CD4-positive, alpha-beta T cell (primary cell): ENCODE data around the gene PGM2L1. TPM values are rescaled to one million over a fixed set of nuclear protein-coding genes. Genes with fewer than 3 reads are reported as not detected.
A peak's percentile ranks its signal among the peaks of the same experiment; 100 is the strongest.
"Not testable (repeated sequence)": the region's sequence is repeated elsewhere in the genome, so short reads cannot be mapped to it uniquely, and the experiment has no call there.

Experiments used
- ATAC-seq: fragments of 200-7000 bp; cut with Tn5 transposase; one replicate; pipeline ENCODE4 v1.10.0; 2022; ENCODE audit warnings: mild to moderate bottlenecking; ENCODE audit not compliant: poor library complexity
- CTCF ChIA-PET: fragments of 350-600 bp; sonication (Branson Sonifier 250); formaldehyde crosslinking; loops from one replicate; lab custom pipeline; 2021; ENCODE audit warnings: antibody characterized with exemption, inconsistent platforms; lab: Charles Lee
- POLR2A ChIA-PET: fragments of 350-600 bp; sonication (Branson Sonifier 250); formaldehyde crosslinking; loops from one replicate; lab custom pipeline; 2021; ENCODE audit warnings: antibody characterized with exemption, inconsistent platforms; lab: Charles Lee
- DNase-seq, 14 experiments: peaks; one replicate each; pipeline ENCODE4 v3.0.0-alpha.2; 2013 to 2020; ENCODE audit warnings: mixed read lengths in 2 of 14
- H3K27ac ChIP-seq, 2 donors: one replicate each; pipeline versions ENCODE4 v1.5.1 to v1.7.0; 2013; ENCODE audit warnings: low read length in 2 of 2, low read depth in 1 of 2, mild to moderate bottlenecking in 1 of 2
- H3K27me3 ChIP-seq, 2 experiments: 1 replicate in 1 of 2; 2 replicates in 1 of 2; pipeline versions ENCODE4 v1.6.1 to v1.7.0; 2013; ENCODE audit warnings: low read length in 2 of 2, control low read depth in 1 of 2, mild to moderate bottlenecking in 1 of 2, moderate library complexity in 1 of 2; ENCODE audit not compliant: insufficient read depth in 2 of 2, control insufficient read depth in 1 of 2
- H3K36me3 ChIP-seq: one replicate; pipeline ENCODE4 v1.6.1; 2013; ENCODE audit warnings: low read length, control low read depth; ENCODE audit not compliant: insufficient read depth
- H3K4me1 ChIP-seq: one replicate; pipeline ENCODE4 v1.6.1; 2013; ENCODE audit warnings: low read length, control low read depth; ENCODE audit not compliant: insufficient read depth
- H3K4me3 ChIP-seq: one replicate; pipeline ENCODE4 v1.5.1; 2013; ENCODE audit warnings: mild to moderate bottlenecking, low read length, moderate library complexity
- H3K9me3 ChIP-seq, 2 experiments: 1 replicate in 1 of 2; 2 replicates in 1 of 2; pipeline versions ENCODE4 v1.6.1 to v1.7.0; 2013; ENCODE audit warnings: low read length in 2 of 2, mild to moderate bottlenecking in 2 of 2, control low read depth in 1 of 2, moderate library complexity in 1 of 2; ENCODE audit not compliant: control insufficient read depth in 1 of 2, insufficient read depth in 1 of 2
- H3K27ac Mint-ChIP-seq: one replicate; pipeline ENCODE4 v1.8.0; 2020; ENCODE audit warnings: mixed read lengths
- H3K27me3 Mint-ChIP-seq: one replicate; pipeline ENCODE4 v1.8.0; 2021; ENCODE audit warnings: mixed read lengths
- H3K36me3 Mint-ChIP-seq: one replicate; pipeline ENCODE4 v1.8.0; 2021; ENCODE audit warnings: low read depth, mixed read lengths
- H3K4me1 Mint-ChIP-seq: one replicate; pipeline ENCODE4 v1.8.0; 2021; ENCODE audit warnings: low read depth, mixed read lengths
- H3K4me3 Mint-ChIP-seq: one replicate; pipeline ENCODE4 v1.8.0; 2020; ENCODE audit warnings: mild to moderate bottlenecking, mixed read lengths
- H3K9me3 Mint-ChIP-seq: one replicate; pipeline ENCODE4 v1.8.0; 2020; ENCODE audit warnings: mixed read lengths
- intact Hi-C, 2 experiments: fragments of 100-400 bp; cut with DNase I in 1 of 2; cut with micrococcal nuclease in 1 of 2; formaldehyde crosslinking; loops; one replicate each; pipeline versions ENCODE4 v1.15.1 to v1.9.0; 2023 to 2025; cut with DNase I, micrococcal nuclease
- total RNA-seq, 174 experiments: library from RNA in 2 of 174; stranded (reverse) in 2 of 174; gene quantifications; one replicate each; pipeline ENCODE4 v1.2.3 and lab custom pipeline; 2021 to 2026
- TF ChIP-seq, protein P1 (sequence below): fragments of 200-600 bp; IDR thresholded peaks from one replicate; pipeline ENCODE4 v1.8.0; 2022; ENCODE audit warnings: antibody characterized with exemption, mild to moderate bottlenecking

PGM2L1 gene
- total RNA-seq, 2 experiments from 2014 or later: 10.2 to 11.8 TPM

GRCh38 chr11:74418509-74418895 is 20.3 kb upstream of the PGM2L1 start:
- POLR2A ChIA-PET: interaction anchor here (1.2 kb wide), 1 partner anchor 75 kb away, joined by 3 read pairs; the partner anchor contains the start of gene LIPT2
- intact Hi-C loops: no loop called here
- no peaks in the 10 kb centered on the region for H3K27me3 Mint-ChIP-seq
- H3K9me3 Mint-ChIP-seq: no peaks in the 10 kb centered on the region
- Histone ChIP-seq H3K27ac (no peak overlapping the region), H3K9me3 (no peaks in the 10 kb centered on the region), H3K4me3 (no peak overlapping the region), H3K27me3 (no peaks in the 10 kb centered on the region), H3K4me1 (peaks cover 13% of the 10 kb centered on the region), H3K36me3 (no peaks in the 10 kb centered on the region)
- no peak overlapping the region for H3K27ac Mint-ChIP-seq
- CTCF ChIA-PET: interaction anchor here (0.7 to 1.5 kb wide), 3 partner anchors 28 to 35 kb away, joined by 3 read pairs; no protein-coding TSS in a partner anchor
- peaks cover 23% of the 10 kb centered on the region for H3K4me1 Mint-ChIP-seq
- no peak for DNase-seq
- no peak for ATAC-seq
- no peak overlapping the region for H3K4me3 Mint-ChIP-seq
- H3K36me3 Mint-ChIP-seq: no peaks in the 10 kb centered on the region
- TF ChIP-seq, protein P1, sequence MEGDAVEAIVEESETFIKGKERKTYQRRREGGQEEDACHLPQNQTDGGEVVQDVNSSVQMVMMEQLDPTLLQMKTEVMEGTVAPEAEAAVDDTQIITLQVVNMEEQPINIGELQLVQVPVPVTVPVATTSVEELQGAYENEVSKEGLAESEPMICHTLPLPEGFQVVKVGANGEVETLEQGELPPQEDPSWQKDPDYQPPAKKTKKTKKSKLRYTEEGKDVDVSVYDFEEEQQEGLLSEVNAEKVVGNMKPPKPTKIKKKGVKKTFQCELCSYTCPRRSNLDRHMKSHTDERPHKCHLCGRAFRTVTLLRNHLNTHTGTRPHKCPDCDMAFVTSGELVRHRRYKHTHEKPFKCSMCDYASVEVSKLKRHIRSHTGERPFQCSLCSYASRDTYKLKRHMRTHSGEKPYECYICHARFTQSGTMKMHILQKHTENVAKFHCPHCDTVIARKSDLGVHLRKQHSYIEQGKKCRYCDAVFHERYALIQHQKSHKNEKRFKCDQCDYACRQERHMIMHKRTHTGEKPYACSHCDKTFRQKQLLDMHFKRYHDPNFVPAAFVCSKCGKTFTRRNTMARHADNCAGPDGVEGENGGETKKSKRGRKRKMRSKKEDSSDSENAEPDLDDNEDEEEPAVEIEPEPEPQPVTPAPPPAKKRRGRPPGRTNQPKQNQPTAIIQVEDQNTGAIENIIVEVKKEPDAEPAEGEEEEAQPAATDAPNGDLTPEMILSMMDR: no peak

DNA sequence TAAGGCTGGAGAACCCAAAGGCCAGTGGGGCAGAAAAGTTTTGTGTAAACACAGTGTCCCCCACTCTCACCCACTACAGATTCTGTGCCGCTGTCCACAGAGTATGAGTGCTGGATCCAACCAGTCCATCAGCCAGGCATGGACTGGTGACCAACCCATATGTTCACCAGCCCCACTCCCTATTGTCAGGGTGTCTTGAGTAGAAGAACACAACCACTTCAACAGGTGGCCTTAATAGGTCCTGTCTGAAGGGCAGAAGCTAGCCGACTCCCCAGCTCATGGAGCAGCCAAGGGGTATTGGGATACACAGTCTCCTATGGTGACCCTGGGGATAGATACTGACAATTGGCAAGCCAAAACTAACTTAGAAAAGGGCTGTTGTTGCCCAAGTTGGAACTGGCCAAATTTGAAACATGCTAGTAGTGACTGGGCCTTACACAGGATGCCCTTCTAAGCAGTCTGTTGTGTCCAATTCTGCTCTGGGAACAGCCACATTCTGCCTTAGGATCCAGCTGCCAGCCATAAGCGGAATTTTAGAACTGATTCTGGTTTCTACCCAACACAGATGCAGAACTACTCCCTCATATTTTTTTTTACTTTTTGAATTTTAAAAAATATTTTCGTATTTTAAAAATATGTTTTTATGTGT is 19.8 kb upstream of the PGM2L1 start:
- Histone ChIP-seq H3K4me1 (peaks cover 13% of the 10 kb centered on the region), H3K27me3 (no peaks in the 10 kb centered on the region), H3K4me3 (no peak overlapping the region), H3K9me3 (no peaks in the 10 kb centered on the region), H3K36me3 (no peaks in the 10 kb centered on the region), H3K27ac (no peak overlapping the region)
- H3K36me3 Mint-ChIP-seq: no peaks in the 10 kb centered on the region
- H3K27me3 Mint-ChIP-seq: no peaks in the 10 kb centered on the region
- TF ChIP-seq, protein P1: no peak
- no peak overlapping the region for H3K4me3 Mint-ChIP-seq
- intact Hi-C loops: loop anchor here in 1 of 2 experiments (1.0 kb wide), 1 partner anchor 21 kb away; no protein-coding TSS in a partner anchor
- H3K4me1 Mint-ChIP-seq: peaks cover 23% of the 10 kb centered on the region
- H3K27ac Mint-ChIP-seq: peak overlapping the region; percentile 82
- ATAC-seq (no peak), DNase-seq (no peak)
- ChIA-PET POLR2A (interaction anchor here (1.2 kb wide), 1 partner anchor 75 kb away, joined by 3 read pairs; the partner anchor contains the start of gene LIPT2), CTCF (interaction anchor here (1.4 kb wide), 1 partner anchor 35 kb away, joined by 3 read pairs; no protein-coding TSS in a partner anchor)
- no peaks in the 10 kb centered on the region for H3K9me3 Mint-ChIP-seq

GRCh38 chr11:74417379-74417804 is 19.2 kb upstream of the PGM2L1 start:
- POLR2A ChIA-PET: interaction anchor here (1.2 kb wide), 1 partner anchor 76 kb away, joined by 3 read pairs; the partner anchor contains the start of gene LIPT2
- Mint-ChIP-seq H3K27ac (peak overlapping the region; percentile 82), H3K36me3 (no peaks in the 10 kb centered on the region), H3K9me3 (no peaks in the 10 kb centered on the region), H3K27me3 (no peaks in the 10 kb centered on the region), H3K4me3 (peak overlapping the region; percentile 1), H3K4me1 (peaks cover 23% of the 10 kb centered on the region)
- H3K9me3 ChIP-seq: no peaks in the 10 kb centered on the region
- intact Hi-C loops: loop anchor here in 1 of 2 experiments (1.0 kb wide), 1 partner anchor 20 kb away; no protein-coding TSS in a partner anchor
- H3K27me3 ChIP-seq: no peaks in the 10 kb centered on the region
- no peak overlapping the region for H3K27ac ChIP-seq
- no peaks in the 10 kb centered on the region for H3K36me3 ChIP-seq
- H3K4me1 ChIP-seq: peaks cover 13% of the 10 kb centered on the region
- H3K4me3 ChIP-seq: no peak overlapping the region
- peak in 4 of 14 experiments; percentile 17 to 73 (median 54) for DNase-seq
- ATAC-seq: peak; percentile 82
- CTCF ChIA-PET: interaction anchor here (1.4 kb wide), 1 partner anchor 36 kb away, joined by 3 read pairs; no protein-coding TSS in a partner anchor
- TF ChIP-seq, protein P1: no peak

GRCh38 chr11:74416974-74417373 is 18.7 kb upstream of the PGM2L1 start:
- H3K36me3 Mint-ChIP-seq, DNase-seq, H3K27me3 ChIP-seq, H3K4me3 Mint-ChIP-seq, H3K9me3 ChIP-seq, H3K9me3 Mint-ChIP-seq, H3K4me3 ChIP-seq, H3K27me3 Mint-ChIP-seq, POLR2A ChIA-PET, H3K36me3 ChIP-seq, H3K27ac ChIP-seq: not testable (repeated sequence)
- peak; percentile 7 for ATAC-seq
- peaks cover 13% of the 10 kb centered on the region for H3K4me1 ChIP-seq
- Mint-ChIP-seq H3K4me1 (peaks cover 23% of the 10 kb centered on the region), H3K27ac (peak overlapping the region; percentile 82)
- CTCF ChIA-PET: interaction anchor here (1.4 kb wide), 1 partner anchor 36 kb away, joined by 3 read pairs; no protein-coding TSS in a partner anchor
- intact Hi-C loops: loop anchor here in 1 of 2 experiments (1.0 kb wide), 1 partner anchor 20 kb away; no protein-coding TSS in a partner anchor
